DOHH2 (cell line): ENCODE results near the gene F11R.

ENCODE experiments used
- EZH2phosphoT487 ChIP-seq: fragments of 200-600 bp; sonication (generic); IDR thresholded peaks from 2 replicates; pipeline ENCODE4 v1.6.1; 2017; ENCODE audit warnings: borderline replicate concordance, mild to moderate bottlenecking, antibody characterized with exemption, low read length, moderate library complexity, mixed read lengths
- TF ChIP-seq, protein P1 (sequence below): fragments of 200-600 bp; sonication (generic); IDR thresholded peaks from one replicate; pipeline ENCODE4 v1.5.1; 2014; ENCODE audit warnings: antibody characterized with exemption, mild to moderate bottlenecking, low read depth, low read length; ENCODE audit not compliant: poor library complexity, severe bottlenecking

DNA sequence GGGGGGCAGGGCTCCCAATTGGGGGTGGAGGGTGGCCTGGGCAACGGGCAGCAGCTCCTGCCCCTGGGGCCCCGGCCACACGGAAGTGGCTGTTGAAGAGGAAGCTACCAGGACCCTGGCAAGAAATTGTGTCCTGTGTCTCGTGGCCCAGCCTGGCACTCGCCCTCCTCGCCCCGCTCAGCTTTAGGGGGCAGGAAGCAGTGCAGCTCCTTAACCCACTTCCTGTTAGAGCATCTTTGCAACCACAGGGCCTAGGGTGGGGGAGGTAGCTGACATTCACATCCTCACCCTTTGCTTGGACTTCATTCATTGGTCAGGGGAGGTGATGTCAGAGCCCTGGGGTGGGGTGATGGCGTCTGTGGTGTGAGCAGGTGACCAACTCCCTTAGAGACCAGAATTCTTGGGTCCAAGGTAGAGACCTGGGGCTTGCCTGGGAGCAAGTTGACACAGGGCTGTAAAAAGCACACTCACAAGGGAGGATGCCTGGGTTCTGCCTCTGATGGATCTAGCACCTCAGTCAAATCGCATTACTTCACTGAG lies 48.8 kb upstream of the F11R start, which contains the start of gene ARHGAP30:
- TF ChIP-seq, protein P1, sequence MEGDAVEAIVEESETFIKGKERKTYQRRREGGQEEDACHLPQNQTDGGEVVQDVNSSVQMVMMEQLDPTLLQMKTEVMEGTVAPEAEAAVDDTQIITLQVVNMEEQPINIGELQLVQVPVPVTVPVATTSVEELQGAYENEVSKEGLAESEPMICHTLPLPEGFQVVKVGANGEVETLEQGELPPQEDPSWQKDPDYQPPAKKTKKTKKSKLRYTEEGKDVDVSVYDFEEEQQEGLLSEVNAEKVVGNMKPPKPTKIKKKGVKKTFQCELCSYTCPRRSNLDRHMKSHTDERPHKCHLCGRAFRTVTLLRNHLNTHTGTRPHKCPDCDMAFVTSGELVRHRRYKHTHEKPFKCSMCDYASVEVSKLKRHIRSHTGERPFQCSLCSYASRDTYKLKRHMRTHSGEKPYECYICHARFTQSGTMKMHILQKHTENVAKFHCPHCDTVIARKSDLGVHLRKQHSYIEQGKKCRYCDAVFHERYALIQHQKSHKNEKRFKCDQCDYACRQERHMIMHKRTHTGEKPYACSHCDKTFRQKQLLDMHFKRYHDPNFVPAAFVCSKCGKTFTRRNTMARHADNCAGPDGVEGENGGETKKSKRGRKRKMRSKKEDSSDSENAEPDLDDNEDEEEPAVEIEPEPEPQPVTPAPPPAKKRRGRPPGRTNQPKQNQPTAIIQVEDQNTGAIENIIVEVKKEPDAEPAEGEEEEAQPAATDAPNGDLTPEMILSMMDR, result no peak
- no peak for TF ChIP-seq EZH2phosphoT487
